SK-N-DZ (cell line): ENCODE measurements around the gene KCNIP3.

Source experiments
- DNase-seq: peaks from one replicate; pipeline ENCODE4 v3.0.0-alpha.2; 2015; ENCODE audit warnings: low spot score

KCNIP3 gene

GRCh38 chr2:95312543-95313201, 15.5 kb downstream of the KCNIP3 start:
- DNase-seq: no peak

DNA sequence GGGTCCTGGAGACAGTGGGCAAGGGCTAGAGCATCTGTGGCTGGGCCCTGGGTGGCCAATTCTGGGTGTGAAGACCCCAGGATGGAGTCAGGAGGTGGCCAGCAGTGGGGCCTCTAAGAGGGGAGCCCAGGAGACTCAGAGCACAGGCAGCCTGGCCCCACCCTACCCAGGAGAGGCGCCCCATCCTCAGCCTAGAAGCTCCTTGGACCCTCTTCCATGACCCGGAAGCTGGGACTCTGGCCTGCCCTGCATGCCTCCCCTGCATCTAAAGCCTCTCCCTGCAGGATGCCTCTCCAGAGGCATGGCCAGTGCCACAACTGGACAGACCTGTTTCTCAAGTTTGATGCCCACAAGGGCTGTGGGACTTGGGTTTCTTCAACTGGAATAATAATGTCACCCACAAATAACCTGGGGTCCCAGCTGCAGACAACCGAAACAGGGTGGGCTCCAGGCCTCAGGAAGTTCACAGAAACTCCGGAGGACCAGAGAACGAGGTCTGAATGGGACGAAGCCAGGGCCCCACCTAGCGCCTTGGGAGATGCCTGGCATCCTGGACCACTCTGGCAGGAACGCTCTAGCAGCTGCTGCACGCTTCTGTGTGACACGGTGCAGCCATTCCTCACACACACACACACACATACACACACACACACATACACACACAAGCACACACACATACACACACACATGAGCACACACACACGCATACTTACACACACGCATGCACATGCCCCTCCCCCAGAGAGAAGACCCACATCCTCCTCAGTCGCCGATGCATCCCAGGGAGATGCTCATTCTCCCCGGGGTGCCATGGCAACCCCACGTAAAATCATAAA, 16.4 kb downstream of the KCNIP3 start:
- no peak for DNase-seq

DNA sequence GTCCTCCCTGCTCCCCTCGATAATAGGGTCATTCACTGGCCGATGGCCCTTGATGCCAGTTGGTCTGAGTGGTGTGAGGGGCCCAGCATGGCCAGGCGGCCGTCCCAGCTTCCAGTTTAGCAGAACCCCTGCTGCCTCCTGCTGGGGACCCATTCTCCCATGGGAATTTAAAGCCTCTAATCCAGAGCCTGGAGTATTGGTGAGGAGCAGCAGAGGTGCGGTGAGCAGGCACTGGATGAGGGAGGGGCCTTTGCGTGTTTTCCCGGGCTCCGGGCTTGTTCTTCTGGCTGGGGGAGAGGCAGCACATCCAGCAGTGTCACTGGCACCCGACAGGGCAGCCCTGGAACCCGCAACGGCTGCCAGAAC, 17.4 kb downstream of the KCNIP3 start:
- DNase-seq: no peak

- peak; percentile 30 for DNase-seq
Measured at GRCh38 chr2:95314964-95315611, 17.9 kb downstream of the KCNIP3 start.

- no peak for DNase-seq
Measured at GRCh38 chr2:95315801-95316411, 18.8 kb downstream of the KCNIP3 start.

GRCh38 chr2:95316466-95317122, 19.4 kb downstream of the KCNIP3 start:
- no peak for DNase-seq

DNA sequence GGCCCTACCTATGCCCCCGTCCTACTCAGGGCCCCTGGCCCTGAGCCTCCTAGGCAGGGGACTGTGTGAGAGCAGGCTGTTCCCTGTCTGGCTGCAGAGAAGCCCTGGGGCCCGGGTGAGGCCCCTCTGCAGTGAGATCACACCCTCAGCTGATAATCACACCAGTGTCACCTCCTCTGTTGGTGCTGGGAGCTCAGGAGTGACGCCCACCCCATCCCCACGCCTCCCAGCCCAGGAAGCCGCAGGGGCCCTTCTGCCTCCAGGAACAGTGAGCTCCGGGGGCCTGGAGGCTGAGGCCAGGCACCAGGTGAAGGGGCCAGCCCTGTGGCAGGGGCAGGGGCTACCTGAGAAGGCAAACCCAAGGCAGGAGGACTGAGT, 20.0 kb downstream of the KCNIP3 start:
- no peak for DNase-seq

DNA sequence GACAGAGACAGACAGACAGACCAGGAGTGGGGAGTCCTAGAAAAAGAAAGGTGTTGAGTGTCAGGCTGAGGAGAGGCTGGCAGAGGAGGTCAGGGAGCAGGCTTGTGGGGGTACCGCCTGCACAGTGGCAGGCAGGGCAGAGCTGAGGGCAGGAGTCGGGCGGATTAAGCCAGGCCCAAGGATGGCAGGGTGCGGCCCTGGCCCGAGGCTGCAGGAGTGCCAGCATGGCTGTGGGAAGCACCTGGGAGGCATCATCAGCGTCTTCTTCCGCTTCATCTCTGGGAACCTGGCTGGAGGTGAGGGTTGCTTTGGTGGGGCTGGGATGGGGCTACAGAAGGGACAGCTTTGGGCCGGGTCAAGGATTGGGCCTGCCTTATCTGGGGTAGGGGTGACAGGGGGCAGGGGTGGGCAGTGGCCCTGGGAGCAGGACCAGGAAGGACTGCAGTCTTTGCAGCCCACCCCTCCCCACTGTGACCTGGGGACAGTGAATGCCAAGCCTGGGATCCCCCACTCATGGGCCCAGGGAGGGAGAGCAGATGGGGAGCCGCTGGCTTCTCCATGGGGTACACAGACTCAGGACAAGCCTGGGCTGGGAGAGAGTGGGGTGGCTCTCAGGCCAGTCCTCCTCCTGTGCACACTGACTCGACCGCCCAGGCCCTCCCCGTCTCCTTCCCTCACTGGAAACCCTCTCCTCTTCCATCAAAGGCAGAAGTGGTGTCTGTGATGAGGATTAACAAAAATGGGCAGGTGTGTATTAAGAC, 20.7 kb downstream of the KCNIP3 start:
- DNase-seq: no peak

DNA sequence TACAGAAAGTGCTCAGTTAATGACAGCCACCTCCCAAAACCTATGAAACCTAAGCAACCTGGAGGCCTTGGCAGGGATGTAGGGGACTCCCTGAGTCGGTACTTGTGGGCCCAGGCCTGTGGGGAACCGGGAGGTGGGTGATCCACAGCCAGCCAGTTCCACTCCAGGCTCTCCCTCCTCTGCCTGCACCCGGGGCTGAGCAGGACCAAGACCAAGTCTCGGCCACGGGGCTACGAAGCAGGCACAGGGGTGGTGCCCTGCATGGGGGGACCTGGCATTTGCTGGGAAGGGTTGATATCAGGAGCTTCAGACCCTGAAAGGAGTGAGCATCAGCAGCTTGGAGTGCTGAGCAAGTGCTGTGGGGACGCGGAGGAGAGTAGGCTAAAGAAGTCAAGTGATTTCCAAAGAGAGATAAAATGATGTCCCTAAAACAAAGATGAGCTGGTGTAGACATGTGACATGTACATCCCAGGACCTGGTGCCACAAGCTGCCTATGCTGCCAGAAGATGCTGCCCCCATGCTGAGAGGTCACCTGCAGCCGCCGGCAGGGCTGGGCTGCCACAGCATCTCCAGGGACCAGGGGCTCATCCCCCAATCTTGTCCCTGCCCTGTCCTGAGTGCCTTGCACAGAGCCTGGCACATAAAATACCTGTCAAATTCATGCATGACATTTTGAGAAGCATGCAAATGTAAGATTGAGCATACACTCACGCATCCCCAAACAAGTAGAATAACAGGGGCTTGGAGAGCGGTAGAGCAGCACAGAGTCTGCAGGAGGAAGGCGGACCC, 21.5 kb downstream of the KCNIP3 start:
- DNase-seq: no peak

DNA sequence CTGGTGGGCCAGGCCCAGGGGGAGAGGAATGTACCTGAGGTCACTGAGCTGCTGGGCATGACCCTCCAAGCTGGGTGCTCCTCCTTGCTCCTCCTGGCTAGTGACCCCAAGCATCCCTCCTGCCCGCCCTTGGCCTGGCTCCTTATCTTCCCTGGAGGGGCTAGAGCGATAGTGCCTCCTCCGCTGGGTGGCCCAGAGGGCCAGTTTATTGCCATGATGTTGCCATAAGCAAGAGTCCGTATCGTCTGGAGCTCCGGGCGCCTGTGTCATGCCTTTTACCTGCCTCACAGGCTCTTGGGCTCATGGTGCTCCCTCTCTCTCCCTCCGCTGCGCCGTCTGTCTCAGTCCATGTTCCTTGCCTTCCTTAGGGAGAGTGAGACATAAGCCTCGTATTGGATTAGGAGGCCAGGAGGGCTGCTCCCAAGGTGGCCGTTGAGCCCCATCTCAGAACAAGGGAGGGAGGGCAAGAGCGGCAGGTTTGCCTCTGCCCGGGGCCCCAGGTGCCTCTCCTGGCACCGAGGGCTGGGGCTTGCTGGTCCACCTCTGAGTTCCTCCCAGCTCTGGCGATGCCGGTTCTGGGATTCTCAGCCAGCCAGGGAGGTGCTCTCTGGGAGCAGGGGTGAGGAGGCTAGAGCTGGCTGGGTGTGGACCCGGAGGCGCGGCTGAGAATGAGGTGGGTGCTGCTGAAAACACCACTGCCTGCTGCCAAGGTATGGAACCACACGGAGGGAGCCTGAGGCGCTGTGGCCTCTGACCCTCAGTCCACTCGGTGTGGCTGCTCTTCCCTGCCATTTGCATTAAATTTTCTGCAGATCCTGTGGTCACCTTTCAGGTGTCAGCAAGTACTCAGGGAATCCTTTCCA, 22.6 kb downstream of the KCNIP3 start:
- DNase-seq: no peak

- DNase-seq: no peak
Measured at GRCh38 chr2:95320344-95320712, 23.2 kb downstream of the KCNIP3 start.

- DNase-seq: no peak
Measured at GRCh38 chr2:95320986-95321767, 24.0 kb downstream of the KCNIP3 start.

DNA sequence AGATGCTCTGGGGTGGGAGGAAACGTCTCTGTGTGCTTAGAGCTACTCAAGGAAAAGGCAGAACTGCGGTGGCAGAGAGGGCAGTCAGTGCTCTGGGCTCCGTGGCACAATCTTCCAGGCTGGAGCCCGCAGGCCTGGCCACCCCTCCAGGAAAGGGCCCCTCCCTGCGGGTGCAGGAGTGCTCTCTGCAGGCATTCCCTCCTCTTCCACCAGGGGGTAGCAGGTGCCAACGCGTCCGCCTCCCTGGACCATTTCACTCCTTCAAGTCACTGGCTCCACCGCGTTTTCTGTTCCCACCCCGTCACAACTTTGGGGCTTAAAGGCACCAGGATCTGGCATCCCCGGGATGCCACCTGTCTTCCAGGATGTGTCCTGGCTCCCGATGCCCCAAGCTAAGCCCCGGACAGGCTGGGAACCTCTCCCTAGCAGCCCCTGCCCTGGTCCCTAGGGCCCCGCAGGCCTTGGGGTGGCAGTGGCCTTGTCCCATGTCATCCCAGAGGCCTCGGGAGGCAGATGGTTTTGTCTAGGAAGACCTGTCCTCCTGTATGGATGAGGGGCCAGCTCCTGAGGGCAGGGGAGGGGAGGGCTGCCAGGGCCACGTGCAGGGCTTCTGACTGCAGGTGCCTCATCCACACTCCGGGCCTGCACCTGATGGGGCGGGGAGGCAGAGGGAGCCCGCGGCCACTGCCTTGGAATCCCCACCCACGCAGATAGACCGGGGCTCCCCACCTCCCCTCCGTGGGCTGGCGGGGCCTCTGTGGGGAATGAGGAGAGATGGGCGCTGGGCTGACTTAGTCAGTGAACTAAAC, 26.4 kb downstream of the KCNIP3 start:
- peak; percentile 30 for DNase-seq

DNA sequence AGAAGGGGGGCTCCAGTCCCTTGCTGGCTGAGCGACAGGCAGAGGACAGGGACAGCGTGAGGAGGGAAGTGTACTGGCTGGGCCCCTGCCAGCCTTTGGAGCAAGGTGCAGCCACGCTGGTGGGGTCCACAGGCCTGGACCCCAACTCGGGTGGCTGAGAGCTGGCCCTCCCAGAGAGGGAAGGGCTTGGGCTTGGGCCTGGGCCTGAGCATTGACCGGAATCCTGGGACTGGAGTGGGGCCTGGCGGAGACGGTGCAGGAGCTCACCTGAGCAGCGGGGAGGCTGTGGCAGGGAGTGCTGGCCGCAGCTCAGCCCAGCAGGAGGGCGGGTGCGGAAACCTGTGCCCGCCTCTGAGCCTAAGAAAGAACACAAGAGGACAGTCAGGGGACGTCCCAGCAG, 27.9 kb downstream of the KCNIP3 start:
- DNase-seq: no peak

DNA sequence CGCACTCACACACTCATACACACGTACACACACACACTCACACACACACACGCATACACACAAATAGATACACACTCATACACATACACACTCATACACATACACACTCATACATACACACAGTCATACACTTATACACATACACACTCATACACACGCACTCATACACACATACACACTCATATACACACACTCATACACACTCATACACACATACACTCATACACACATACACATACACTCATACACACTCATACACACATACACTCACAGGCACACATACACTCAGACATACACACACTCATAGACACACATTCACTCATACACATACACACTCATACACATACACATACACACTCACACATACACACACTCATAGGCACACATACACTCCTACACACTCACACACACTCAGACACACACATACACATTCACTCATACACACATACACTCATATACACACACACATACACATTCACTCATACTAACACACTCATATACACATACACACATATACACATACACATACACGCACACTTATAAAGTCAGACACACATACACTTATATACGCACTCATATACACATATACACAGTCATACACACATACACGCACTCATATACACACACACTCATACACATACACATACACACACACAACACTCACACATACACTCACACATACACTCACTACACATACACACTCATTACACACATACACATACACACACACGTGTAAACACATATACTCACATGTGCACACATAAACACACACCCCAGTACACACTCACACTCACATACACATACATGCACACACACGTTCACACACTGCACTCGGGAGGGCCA, 28.7 kb downstream of the KCNIP3 start:
- DNase-seq: no peak

DNA sequence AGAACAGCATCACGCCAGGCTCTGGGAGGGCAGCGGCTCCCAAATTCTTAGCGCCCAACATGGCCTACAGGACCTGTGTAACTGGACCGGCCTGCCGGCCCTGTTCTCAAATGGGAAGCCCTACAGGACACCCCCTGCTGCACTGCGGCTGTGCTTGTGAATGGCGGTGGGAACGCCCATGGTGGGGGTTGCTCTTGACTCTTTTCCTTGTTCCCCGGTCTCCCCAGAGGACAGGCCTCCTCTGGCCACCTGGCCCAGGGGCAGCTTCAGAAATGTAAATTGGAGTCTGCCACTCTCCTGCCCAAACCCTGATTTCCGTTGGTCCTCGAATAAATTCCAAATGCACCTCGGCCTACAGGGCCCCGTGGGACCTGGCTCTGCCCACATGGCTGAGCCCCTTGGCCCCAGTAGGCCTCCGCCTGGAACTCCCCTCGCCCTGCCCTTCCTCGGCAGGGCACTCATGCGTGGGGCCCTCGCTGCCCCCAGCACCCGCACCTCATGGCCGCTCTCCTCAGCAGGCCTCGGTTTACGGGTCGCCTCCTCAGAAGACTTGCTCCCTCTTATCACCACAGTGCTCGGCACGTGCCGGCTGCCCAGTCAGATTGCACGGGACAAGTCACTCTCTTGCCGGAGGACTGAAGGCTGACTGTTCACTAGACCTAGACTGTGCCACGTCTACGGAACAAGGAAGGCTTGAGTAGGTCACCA, 29.4 kb downstream of the KCNIP3 start:
- DNase-seq: no peak
